G401.6 (cell line): ENCODE results near the gene GPR157.
"Not testable (repeated sequence)": the region's sequence is repeated elsewhere in the genome, so short reads cannot be mapped to it uniquely, and the experiment has no call there.

Experiments
- FAIRE-seq: peaks from 2 replicates; lab custom pipeline; 2012; peaks lifted over from hg19 to GRCh38; lab: Jason Lieb, UNC

Gene GPR157

DNA sequence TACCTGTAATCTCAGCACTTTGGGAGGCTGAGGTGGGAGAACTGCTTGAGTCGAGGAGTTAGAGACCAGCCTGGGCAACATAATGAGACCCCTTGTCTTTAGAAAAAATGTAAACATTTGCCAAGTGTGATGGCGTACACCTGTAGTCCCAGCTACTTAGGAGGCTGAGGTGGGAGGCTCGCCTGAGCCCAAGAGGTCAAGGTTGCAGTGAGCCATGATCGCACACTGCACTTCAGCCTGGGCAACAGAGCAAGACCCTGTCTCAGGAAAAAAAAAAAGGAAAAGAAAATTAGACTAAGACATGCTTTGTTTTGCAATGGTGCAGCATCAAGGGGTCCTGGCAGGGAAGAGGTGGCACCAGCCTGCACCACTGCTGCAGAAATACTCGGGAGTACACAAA, 16.8 kb upstream of the GPR157 start:
- FAIRE-seq = no peak

- no peak for FAIRE-seq
These were observed 16.2 kb upstream of the GPR157 start for GRCh38 chr1:9145021-9145668.

DNA sequence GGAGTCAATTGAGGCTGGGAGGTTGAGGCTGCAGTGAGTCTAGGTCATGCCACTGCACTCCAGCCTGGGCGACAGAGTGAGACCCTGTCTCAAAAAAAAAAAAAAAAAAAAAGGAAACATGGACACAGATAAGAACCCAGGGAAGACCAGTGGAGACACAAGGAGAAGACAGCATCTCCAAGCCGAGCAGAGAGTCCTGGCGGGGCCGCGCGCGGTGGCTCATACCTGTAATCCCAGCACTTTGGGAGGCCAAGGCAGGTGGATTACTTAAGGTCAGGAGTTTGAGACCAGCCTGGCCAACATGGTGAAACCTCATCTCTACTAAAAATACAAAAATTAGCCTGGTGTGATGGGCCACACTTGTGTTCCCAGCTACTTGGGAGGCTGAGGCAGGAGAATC, 15.6 kb upstream of the GPR157 start:
- FAIRE-seq = not testable (repeated sequence)

GRCh38 chr1:9143250-9143649, 14.3 kb upstream of the GPR157 start:
- FAIRE-seq = no peak

DNA sequence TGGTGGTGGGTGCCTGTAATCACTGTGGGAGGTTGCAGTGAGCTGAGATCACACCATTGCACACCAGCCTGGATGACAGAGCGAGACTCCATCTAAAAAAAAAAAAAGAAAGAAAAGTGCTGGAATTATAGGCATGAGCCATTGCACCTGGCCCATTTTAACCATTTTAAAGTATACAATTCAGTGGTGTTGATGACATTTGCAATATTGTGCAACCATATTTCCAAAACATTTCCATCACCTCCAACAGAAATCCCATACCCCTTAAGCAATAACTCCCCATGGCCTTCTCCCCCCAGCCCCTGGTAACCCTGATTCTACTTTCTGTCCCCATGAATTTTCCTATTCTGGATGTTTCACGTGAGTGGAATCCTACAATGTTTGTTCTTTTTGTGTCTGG, 11.0 kb upstream of the GPR157 start:
- no peak for FAIRE-seq

GRCh38 chr1:9136932-9137331, 8.0 kb upstream of the GPR157 start:
- FAIRE-seq = no peak

DNA sequence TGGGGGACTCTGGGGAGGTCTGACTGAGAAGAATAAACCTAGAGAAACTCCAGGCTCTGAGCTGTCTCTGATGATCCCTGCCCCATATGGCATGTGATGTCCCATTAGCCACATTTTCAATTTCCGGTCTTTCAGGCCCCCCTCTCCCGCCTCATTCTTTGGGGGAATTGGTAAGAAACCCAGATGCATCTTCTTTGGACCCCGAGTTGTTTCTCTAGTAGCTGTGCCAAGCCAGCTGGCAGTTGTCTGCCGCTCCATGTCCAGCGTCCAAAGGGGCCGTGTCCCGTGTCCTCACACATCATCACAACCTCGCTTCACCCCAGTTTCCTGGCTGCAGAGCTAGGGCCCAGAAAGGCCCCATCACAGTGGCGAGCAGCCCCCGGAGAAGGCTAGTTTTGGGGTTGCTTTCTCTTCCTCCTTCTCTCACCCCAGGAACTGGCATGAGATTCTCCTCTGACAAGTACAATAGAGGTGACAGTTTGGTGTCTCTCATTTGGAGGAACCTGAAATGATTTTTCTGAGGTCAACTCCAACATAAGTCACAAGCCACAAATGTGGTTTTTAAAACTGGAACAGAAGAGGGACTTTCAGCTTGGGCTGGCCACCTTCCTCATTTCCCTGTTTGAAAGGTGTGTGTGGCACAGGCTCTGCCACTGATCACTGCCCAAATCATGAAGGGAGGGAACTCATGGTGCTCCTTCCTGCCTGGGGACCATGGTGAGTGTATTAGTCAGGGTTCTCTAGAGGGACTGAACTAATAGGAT, 6.4 kb upstream of the GPR157 start:
- FAIRE-seq = no peak

DNA sequence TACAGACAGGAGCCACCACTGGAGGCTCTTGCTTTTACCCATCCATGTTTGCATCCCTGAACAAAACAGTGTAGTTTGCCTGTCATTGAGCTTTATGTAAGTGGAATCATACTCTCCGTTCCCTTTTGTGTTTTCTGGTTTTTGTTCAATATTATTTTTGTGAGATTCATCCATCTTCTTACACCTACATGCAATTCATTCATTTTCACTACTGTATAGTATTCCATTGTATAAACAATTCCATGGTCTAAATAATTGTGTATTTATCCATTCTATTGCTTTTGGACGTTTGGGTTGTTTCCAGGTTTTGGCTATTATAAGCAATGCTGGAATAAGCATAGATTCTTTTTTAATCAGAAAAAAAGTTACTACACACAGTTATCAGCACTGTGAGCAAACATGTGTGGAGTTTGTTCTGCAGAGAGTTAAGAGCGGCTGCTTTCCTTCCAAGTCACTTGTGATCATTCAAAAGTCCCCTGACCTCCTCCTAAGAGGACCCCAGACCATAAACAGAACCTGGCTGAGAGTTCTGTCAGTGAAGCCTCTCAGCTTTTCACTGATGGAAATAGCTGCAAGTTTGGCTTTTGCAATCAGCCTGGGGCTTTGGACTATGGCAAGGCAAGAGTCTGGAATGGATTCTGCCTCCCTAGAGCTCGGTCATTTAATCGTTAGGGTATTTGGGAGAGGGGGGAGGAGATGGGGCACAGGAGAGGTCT, 5.1 kb upstream of the GPR157 start:
- no peak for FAIRE-seq

- FAIRE-seq = no peak
These were observed 552 bp upstream of the GPR157 start for GRCh38 chr1:9129266-9130041.

DNA sequence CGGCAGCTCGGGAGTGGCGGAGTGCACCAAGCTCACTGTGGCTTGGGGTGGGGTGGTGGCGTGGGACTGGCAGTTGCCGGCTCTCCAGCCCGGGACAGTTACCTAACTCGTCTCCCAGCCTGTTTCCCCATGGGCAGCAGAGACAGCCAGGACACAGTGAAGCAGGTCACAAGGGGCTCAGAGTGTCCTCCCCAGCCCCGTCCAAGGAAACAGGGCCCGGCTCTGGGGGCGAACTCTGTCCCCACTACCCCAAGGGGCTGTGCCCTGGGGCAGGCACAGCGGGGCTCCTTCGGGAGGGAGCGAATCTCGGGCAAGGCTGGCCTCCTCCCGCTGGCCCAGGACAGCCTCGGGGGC, 759 bp downstream of the GPR157 start:
- FAIRE-seq = no peak

- no peak for FAIRE-seq
These were observed 1.3 kb downstream of the GPR157 start for GRCh38 chr1:9127395-9128165.

DNA sequence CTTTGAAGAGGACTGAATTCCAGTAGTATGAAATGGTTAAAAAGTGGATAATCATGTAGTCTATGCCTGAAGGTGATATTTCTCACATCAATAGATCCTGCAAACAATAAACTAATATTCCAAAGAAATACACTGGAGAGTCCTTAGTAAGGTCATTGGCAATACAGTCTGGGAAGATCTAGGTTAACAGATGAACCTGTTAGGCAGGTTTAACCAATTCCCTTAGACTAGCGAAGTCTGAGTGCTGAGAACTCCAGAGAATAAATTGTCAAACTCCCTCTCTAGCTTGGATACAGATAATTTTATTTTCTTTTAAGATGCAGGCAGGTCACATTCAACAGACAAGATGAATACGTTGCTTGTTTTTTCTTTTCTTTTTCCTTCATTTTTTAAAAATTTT, 2.4 kb downstream of the GPR157 start:
- peak; percentile 19 for FAIRE-seq

DNA sequence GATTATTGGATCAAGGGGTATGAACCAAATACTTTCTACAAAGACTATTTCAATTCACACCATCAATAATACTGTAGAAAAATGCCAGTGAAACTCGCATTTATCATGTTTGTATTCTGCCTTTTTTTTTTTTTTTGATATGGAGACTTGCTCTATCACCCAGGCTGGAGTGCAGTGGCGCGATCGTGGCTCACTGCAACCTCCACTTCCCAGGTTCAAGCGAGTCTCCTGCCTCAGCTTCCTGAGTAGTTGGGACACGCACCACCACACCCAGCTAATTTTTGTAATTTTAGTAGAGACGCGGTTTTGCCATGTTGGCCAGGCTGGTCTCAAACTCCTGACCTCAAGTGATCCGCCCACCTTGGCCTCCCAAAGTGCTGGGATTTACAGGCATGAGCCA, 3.1 kb downstream of the GPR157 start:
- not testable (repeated sequence) for FAIRE-seq

DNA sequence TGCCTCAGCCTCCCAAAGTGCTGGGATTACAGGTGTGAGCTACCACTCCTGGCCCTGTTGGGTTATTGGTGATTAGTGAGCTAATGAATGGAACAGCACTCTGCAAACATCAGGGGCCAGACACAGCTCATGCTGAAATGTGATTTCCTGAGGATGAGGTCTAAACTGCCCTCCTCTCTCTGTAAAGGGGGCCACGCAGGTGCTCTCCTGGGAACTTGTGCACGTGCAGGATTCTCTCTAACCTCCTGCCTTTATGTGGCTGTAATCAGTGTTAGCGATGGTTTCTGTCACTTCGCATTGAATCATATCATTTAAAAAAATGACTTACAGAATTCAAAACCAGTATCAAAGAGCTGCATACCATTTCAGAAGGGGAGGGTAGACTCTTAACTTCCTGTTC, 3.6 kb downstream of the GPR157 start:
- no peak for FAIRE-seq

DNA sequence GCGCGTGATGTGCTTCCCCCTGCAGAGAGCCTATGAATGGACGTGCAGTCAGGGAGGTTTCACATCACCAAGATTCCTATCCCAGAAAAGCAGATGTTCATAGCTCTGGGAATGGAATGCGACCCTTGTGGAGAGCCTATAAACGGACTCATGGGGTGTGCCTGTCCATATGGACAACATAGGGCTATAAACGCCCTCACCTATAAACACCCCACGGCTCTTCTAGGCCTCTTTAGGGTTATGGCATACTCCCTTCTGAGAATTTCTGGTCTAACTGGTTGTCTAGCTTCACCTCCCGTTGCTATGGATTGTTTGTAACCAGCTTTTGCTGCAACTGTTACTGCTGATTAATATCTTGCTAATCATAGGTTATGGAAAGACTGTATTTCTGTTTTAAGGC, 4.5 kb downstream of the GPR157 start:
- not testable (repeated sequence) for FAIRE-seq

DNA sequence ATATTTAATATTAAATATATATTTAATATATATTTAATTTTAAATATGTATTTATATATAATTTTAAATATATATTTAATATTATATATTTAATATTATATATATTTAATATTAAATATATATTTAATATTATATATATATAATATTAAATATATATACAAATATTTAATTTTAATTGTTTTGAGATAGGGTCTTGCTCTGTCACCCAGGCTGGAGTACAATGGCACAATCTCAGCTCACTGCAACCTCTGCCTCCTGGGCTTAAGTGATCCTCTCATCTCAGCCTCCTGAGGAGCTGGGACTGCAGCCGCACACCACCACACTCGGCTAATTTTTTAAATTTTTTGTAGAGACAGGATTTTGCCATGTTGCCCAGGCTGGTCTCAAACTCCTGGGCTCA, 5.2 kb downstream of the GPR157 start:
- FAIRE-seq = not testable (repeated sequence)

- FAIRE-seq = no peak
These were observed 7.1 kb downstream of the GPR157 start for GRCh38 chr1:9121496-9122409.

DNA sequence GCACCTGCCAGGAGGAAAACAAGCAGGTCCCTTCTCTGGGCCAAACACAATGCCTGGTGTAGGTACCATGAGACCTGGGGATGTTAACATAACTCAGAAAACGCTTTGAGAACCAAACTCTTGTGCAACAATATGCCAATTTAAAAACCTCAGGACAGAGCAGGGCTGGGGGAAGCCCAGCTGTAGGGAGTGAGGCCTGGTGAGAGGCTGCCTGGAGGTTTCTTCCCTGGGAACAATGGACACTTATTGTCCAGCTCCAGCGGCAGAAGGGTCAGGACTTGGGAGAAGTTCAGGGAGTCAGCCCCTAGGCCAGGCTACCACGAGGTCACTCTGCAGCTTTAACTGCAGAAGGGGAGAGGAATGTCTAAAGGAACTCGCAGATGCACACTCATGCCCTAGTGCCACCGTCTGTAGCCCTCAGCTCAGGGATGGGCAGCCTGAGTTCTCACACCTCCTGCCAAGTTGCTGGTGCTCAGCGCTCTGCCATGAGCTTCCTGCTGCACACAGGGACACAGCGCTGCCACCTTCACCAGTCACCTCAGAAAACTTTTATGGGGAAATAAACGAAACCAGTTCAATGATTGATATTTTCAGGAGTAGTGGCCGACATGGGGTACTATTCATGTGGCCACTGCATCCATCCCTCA, 8.5 kb downstream of the GPR157 start:
- FAIRE-seq = no peak

GRCh38 chr1:9119745-9120144, 9.2 kb downstream of the GPR157 start:
- no peak for FAIRE-seq

DNA sequence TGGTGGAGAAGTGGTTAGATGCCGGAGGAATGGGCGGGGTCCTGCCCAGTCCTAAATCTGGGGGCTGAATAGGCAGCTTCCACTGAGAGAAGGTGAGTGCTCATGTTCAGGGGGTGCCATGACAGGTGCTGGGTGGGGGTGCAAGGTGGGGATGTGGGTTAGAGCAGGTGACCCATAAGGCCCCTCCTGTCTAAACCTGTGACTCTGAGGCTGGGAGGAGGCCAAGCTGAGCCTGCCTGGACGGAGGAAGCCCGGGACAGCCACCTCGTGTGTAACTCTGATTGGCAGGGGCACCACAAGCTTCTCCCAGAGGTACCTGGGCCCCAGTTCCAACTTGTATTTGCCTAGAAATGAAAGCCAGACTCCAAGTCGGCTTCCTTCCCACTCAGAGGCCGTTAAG, 10.7 kb downstream of the GPR157 start:
- FAIRE-seq = no peak
